SKM-1 (cell line): ENCODE data around the gene ZBTB44.
"Not testable (repeated sequence)": the region's sequence is repeated elsewhere in the genome, so short reads cannot be mapped to it uniquely, and the experiment has no call there.

Experiments
- DNase-seq: peaks from one replicate; lab custom pipeline; 2025; ENCODE audit not compliant: unreplicated experiment; lab: John Stamatoyannopoulos, UW

Gene ZBTB44

GRCh38 chr11:130314750-130315285 is at the start of gene ZBTB44:
TSS of gene ZBTB44 (minus strand) at chr11:130314917. CDS start at chr11:130261873, 53,044 bp downstream.
- DNase-seq, result peak; percentile 63

- no peak for DNase-seq
Measured at GRCh38 chr11:130359419-130359818, 44.7 kb upstream of the ZBTB44 start.

- DNase-seq, result no peak
Measured at GRCh38 chr11:130358398-130358797, 43.7 kb upstream of the ZBTB44 start.

- DNase-seq, result no peak
Measured at GRCh38 chr11:130347261-130347660, 32.5 kb upstream of the ZBTB44 start.

- no peak for DNase-seq
Measured at GRCh38 chr11:130344841-130345240, 30.1 kb upstream of the ZBTB44 start.

- no peak for DNase-seq
Measured at GRCh38 chr11:130340671-130341319, 26.1 kb upstream of the ZBTB44 start.

GRCh38 chr11:130338667-130339066 is 23.9 kb upstream of the ZBTB44 start:
- DNase-seq, result no peak

GRCh38 chr11:130337281-130338089 is 22.8 kb upstream of the ZBTB44 start:
- DNase-seq, result no peak

GRCh38 chr11:130331397-130331796 is 16.7 kb upstream of the ZBTB44 start:
- not testable (repeated sequence) for DNase-seq

GRCh38 chr11:130330101-130330684 is 15.5 kb upstream of the ZBTB44 start:
- DNase-seq, result no peak

GRCh38 chr11:130328420-130328819 is 13.7 kb upstream of the ZBTB44 start:
- DNase-seq, result no peak

GRCh38 chr11:130327716-130328115 is 13.0 kb upstream of the ZBTB44 start:
- no peak for DNase-seq

GRCh38 chr11:130325691-130326090 is 11.0 kb upstream of the ZBTB44 start:
- DNase-seq, result no peak

- DNase-seq, result no peak
Measured at GRCh38 chr11:130323452-130324450, 9.0 kb upstream of the ZBTB44 start.

GRCh38 chr11:130322126-130322525 is 7.4 kb upstream of the ZBTB44 start:
- DNase-seq, result no peak

GRCh38 chr11:130318031-130318673 is 3.4 kb upstream of the ZBTB44 start:
- DNase-seq, result no peak

- no peak for DNase-seq
Measured at GRCh38 chr11:130315354-130315970, 745 bp upstream of the ZBTB44 start.

GRCh38 chr11:130314184-130314749 is 450 bp downstream of the ZBTB44 start:
- peak; percentile 54 for DNase-seq
